ENCODE measurements around the gene NFKBIZ. TPM values are rescaled to one million over a fixed set of nuclear protein-coding genes. Genes with fewer than 3 reads are reported as not detected.

The NFKBIZ gene
- total and polyA plus RNA-seq, 9 of the 15 experiments (the other 6 are each of a cell fraction or from before 2014, with no cell fraction given): 1.2 to 13.7 (median 5.7) TPM

GRCh38 chr3:101825904-101826445 lies 23.3 kb upstream of the NFKBIZ start:
- no TSS peak for BruUV-seq (replicated peaks)
- Histone ChIP-seq H4K20me1 (replicated peaks; ENCODE audit: control insufficient read depth, insufficient read depth, low read length) (no peaks in the 10 kb centered on the region), H3K79me2 (ENCODE audit: control insufficient read depth, insufficient read depth, low read length) (no peaks in the 10 kb centered on the region), H3K9ac (ENCODE audit: insufficient read depth in 1 of 2, low read depth in 2 of 2, low read length in 2 of 2) (no peak overlapping the region), H2AFZ (ENCODE audit: low read depth, low read length) (no peak overlapping the region), H3K27ac (ENCODE audit: extremely low read depth, low read depth, low read length) (no peak overlapping the region), H3K9me1 (ENCODE audit: control insufficient read depth, insufficient read depth, low read length) (no peaks in the 10 kb centered on the region), H3K4me3 (no peak overlapping the region), H3K4me1 (replicated peaks in 1 of 2; ENCODE audit: control insufficient read depth in 2 of 2, insufficient read depth in 2 of 2, low read length in 2 of 2) (peaks cover 3 to 5% of the 10 kb centered on the region in 2 experiments; a peak in 3 of 5 replicates), H3K4me2 (ENCODE audit: insufficient read depth, low read length) (no peak overlapping the region), H3K9me3 (replicated peaks; ENCODE audit: control insufficient read depth, insufficient read depth, low read depth, low read length) (no peaks in the 10 kb centered on the region), H3K36me3 (ENCODE audit: control insufficient read depth, insufficient read depth, low read length) (no peaks in the 10 kb centered on the region), H3K27me3 (ENCODE audit: control insufficient read depth in 2 of 2, insufficient read depth in 2 of 2, low read length in 2 of 2) (no peaks in the 10 kb centered on the region)
- ATAC-seq (no peak), DNase-seq (ENCODE audit: extremely low read depth in 1 of 4, low spot score in 3 of 4) (no peak), FAIRE-seq (no peak)
- in situ Hi-C loops (cut with MboI) (no loop called here), intact Hi-C loops (cut with micrococcal nuclease) (no loop called here)
- TF ChIP-seq EP300 (IDR thresholded peaks at IDR 0.05; ENCODE audit: low read length) (no peak), ID3 (CRISPR knock-in tag; IDR thresholded peaks at IDR 0.05) (no peak), ID3 (tag; IDR thresholded peaks at IDR 0.05) (no peak), SMARCC2 (IDR thresholded peaks at IDR 0.05; ENCODE audit: low read depth) (no peak), ZNF830 (CRISPR knock-in tag; IDR thresholded peaks at IDR 0.05) (no peak), FOXP1 (CRISPR knock-in tag; IDR thresholded peaks at IDR 0.05) (no peak), MIER1 (IDR thresholded peaks at IDR 0.05; ENCODE audit: low read depth) (no peak), KDM1A (IDR thresholded peaks at IDR 0.05) (no peak), ZBTB34 (CRISPR knock-in tag; IDR thresholded peaks at IDR 0.05) (no peak), RFX5 (IDR thresholded peaks at IDR 0.05; ENCODE audit: low read depth, low read length) (no peak), TRIM24 (IDR thresholded peaks at IDR 0.05) (no peak)
- ChIA-PET POLR2A (no interaction called here), CTCF (ENCODE audit: low intra/inter-chr PET ratio) (no interaction called here)
- 58% methylated on average over 2 of the region's 2 CpGs for WGBS (ENCODE audit: insufficient coverage, low coverage, missing lambda C conversion rate)
